Measurements from ENCODE around the gene SLC1A5.
"Not testable (repeated sequence)": the region's sequence is repeated elsewhere in the genome, so short reads cannot be mapped to it uniquely, and the experiment has no call there.

SLC1A5 gene

GRCh38 chr19:46782355-46783019 is 5.9 kb downstream of the SLC1A5 start:
- Histone ChIP-seq H3K4me3 (ENCODE audit: low read depth in 1 of 2, low read length in 2 of 2) (no peak overlapping the region), H3K9me3 (ENCODE audit: low read length) (no peaks in the 10 kb centered on the region), H3K27ac (ENCODE audit: low read depth, low read length) (no peak overlapping the region), H3K4me1 (ENCODE audit: insufficient read depth, low read length) (peaks cover 29% of the 10 kb centered on the region), H3K27me3 (ENCODE audit: control insufficient read depth in 1 of 2, insufficient read depth in 2 of 2, low read length in 2 of 2) (no peaks in the 10 kb centered on the region), H3K9ac (ENCODE audit: low read length) (no peak overlapping the region), H3K36me3 (ENCODE audit: insufficient read depth, low read length) (peaks cover 12% of the 10 kb centered on the region)

- H3K36me3 ChIP-seq (ENCODE audit: insufficient read depth, low read length): peaks cover 33% of the 10 kb centered on the region
- H3K9ac ChIP-seq (ENCODE audit: low read length); H3K4me3 ChIP-seq (ENCODE audit: low read depth in 1 of 2, low read length in 2 of 2); H3K4me1 ChIP-seq (ENCODE audit: insufficient read depth, low read length); H3K9me3 ChIP-seq (ENCODE audit: low read length); H3K27ac ChIP-seq (ENCODE audit: low read depth, low read length); H3K27me3 ChIP-seq (ENCODE audit: control insufficient read depth in 1 of 2, insufficient read depth in 2 of 2, low read length in 2 of 2): not testable (repeated sequence)
These were observed 10.3 kb downstream of the SLC1A5 start for GRCh38 chr19:46777956-46778645.

GRCh38 chr19:46776927-46777911 is 11.2 kb downstream of the SLC1A5 start:
- Histone ChIP-seq H3K4me1 (ENCODE audit: insufficient read depth, low read length) (no peaks in the 10 kb centered on the region), H3K4me3 (ENCODE audit: low read depth in 1 of 2, low read length in 2 of 2) (no peak overlapping the region), H3K36me3 (ENCODE audit: insufficient read depth, low read length) (peaks cover 26% of the 10 kb centered on the region), H3K27me3 (ENCODE audit: control insufficient read depth in 1 of 2, insufficient read depth in 2 of 2, low read length in 2 of 2) (no peaks in the 10 kb centered on the region), H3K9ac (ENCODE audit: low read length) (no peak overlapping the region), H3K9me3 (ENCODE audit: low read length) (no peaks in the 10 kb centered on the region), H3K27ac (ENCODE audit: low read depth, low read length) (no peak overlapping the region)

GRCh38 chr19:46775642-46776258 is 12.6 kb downstream of the SLC1A5 start:
- Histone ChIP-seq H3K9me3 (ENCODE audit: low read length) (no peaks in the 10 kb centered on the region), H3K36me3 (ENCODE audit: insufficient read depth, low read length) (peaks cover 21% of the 10 kb centered on the region), H3K27me3 (ENCODE audit: control insufficient read depth in 1 of 2, insufficient read depth in 2 of 2, low read length in 2 of 2) (no peaks in the 10 kb centered on the region), H3K4me3 (ENCODE audit: low read depth in 1 of 2, low read length in 2 of 2) (no peak overlapping the region), H3K27ac (ENCODE audit: low read depth, low read length) (no peak overlapping the region), H3K4me1 (ENCODE audit: insufficient read depth, low read length) (no peaks in the 10 kb centered on the region), H3K9ac (ENCODE audit: low read length) (no peak overlapping the region)

GRCh38 chr19:46773018-46773399 is 15.4 kb downstream of the SLC1A5 start:
- Histone ChIP-seq H3K4me1 (ENCODE audit: insufficient read depth, low read length) (peaks cover 3% of the 10 kb centered on the region), H3K27ac (ENCODE audit: low read depth, low read length) (no peak overlapping the region), H3K4me3 (ENCODE audit: low read depth in 1 of 2, low read length in 2 of 2) (no peak overlapping the region), H3K36me3 (ENCODE audit: insufficient read depth, low read length) (peaks cover 21% of the 10 kb centered on the region), H3K27me3 (ENCODE audit: control insufficient read depth in 1 of 2, insufficient read depth in 2 of 2, low read length in 2 of 2) (no peaks in the 10 kb centered on the region), H3K9ac (ENCODE audit: low read length) (no peak overlapping the region), H3K9me3 (ENCODE audit: low read length) (no peaks in the 10 kb centered on the region)

GRCh38 chr19:46772170-46773017 is 16.0 kb downstream of the SLC1A5 start:
- no peak overlapping the region for H3K9ac ChIP-seq (ENCODE audit: low read length)
- no peak overlapping the region for H3K27ac ChIP-seq (ENCODE audit: low read depth, low read length)
- peaks cover 21% of the 10 kb centered on the region for H3K36me3 ChIP-seq (ENCODE audit: insufficient read depth, low read length)
- peaks cover 3% of the 10 kb centered on the region for H3K4me1 ChIP-seq (ENCODE audit: insufficient read depth, low read length)
- H3K4me3 ChIP-seq (ENCODE audit: low read depth in 1 of 2, low read length in 2 of 2): no peak overlapping the region
- H3K9me3 ChIP-seq (ENCODE audit: low read length): no peaks in the 10 kb centered on the region
- no peaks in the 10 kb centered on the region for H3K27me3 ChIP-seq (ENCODE audit: control insufficient read depth in 1 of 2, insufficient read depth in 2 of 2, low read length in 2 of 2)

- not testable (repeated sequence) for H3K27ac ChIP-seq (ENCODE audit: low read depth, low read length); H3K4me3 ChIP-seq (ENCODE audit: low read depth in 1 of 2, low read length in 2 of 2); H3K4me1 ChIP-seq (ENCODE audit: insufficient read depth, low read length); H3K27me3 ChIP-seq (ENCODE audit: control insufficient read depth in 1 of 2, insufficient read depth in 2 of 2, low read length in 2 of 2); H3K9me3 ChIP-seq (ENCODE audit: low read length); H3K9ac ChIP-seq (ENCODE audit: low read length); H3K36me3 ChIP-seq (ENCODE audit: insufficient read depth, low read length)
These were observed 19.6 kb downstream of the SLC1A5 start for GRCh38 chr19:46768746-46769145.

- H3K4me3 ChIP-seq (ENCODE audit: low read depth in 1 of 2, low read length in 2 of 2): no peak overlapping the region
- H3K4me1 ChIP-seq (ENCODE audit: insufficient read depth, low read length): peaks cover 3% of the 10 kb centered on the region
- H3K36me3 ChIP-seq (ENCODE audit: insufficient read depth, low read length): no peaks in the 10 kb centered on the region
- H3K27ac ChIP-seq (ENCODE audit: low read depth, low read length): no peak overlapping the region
- no peak overlapping the region for H3K9ac ChIP-seq (ENCODE audit: low read length)
- no peaks in the 10 kb centered on the region for H3K9me3 ChIP-seq (ENCODE audit: low read length)
- H3K27me3 ChIP-seq (ENCODE audit: control insufficient read depth in 1 of 2, insufficient read depth in 2 of 2, low read length in 2 of 2): no peaks in the 10 kb centered on the region
These were observed 21.7 kb downstream of the SLC1A5 start for GRCh38 chr19:46766569-46767317.

- Histone ChIP-seq H3K36me3 (ENCODE audit: insufficient read depth, low read length) (no peaks in the 10 kb centered on the region), H3K9ac (ENCODE audit: low read length) (no peak overlapping the region), H3K4me1 (ENCODE audit: insufficient read depth, low read length) (peaks cover 9% of the 10 kb centered on the region), H3K4me3 (ENCODE audit: low read depth in 1 of 2, low read length in 2 of 2) (no peak overlapping the region), H3K27ac (ENCODE audit: low read depth, low read length) (no peak overlapping the region), H3K27me3 (ENCODE audit: control insufficient read depth in 1 of 2, insufficient read depth in 2 of 2, low read length in 2 of 2) (no peaks in the 10 kb centered on the region), H3K9me3 (ENCODE audit: low read length) (no peaks in the 10 kb centered on the region)
These were observed 23.5 kb downstream of the SLC1A5 start for GRCh38 chr19:46764817-46765291.

- no peaks in the 10 kb centered on the region for H3K9me3 ChIP-seq (ENCODE audit: low read length)
- no peak overlapping the region for H3K9ac ChIP-seq (ENCODE audit: low read length)
- no peak overlapping the region for H3K4me3 ChIP-seq (ENCODE audit: low read depth in 1 of 2, low read length in 2 of 2)
- H3K36me3 ChIP-seq (ENCODE audit: insufficient read depth, low read length): no peaks in the 10 kb centered on the region
- no peaks in the 10 kb centered on the region for H3K27me3 ChIP-seq (ENCODE audit: control insufficient read depth in 1 of 2, insufficient read depth in 2 of 2, low read length in 2 of 2)
- no peak overlapping the region for H3K27ac ChIP-seq (ENCODE audit: low read depth, low read length)
- H3K4me1 ChIP-seq (ENCODE audit: insufficient read depth, low read length): peaks cover 11% of the 10 kb centered on the region
These were observed 26.0 kb downstream of the SLC1A5 start for GRCh38 chr19:46762245-46762890.
